SU-DHL-6 (cell line): Measurements from ENCODE around the gene CAMK2D.
"Not testable (repeated sequence)": the region's sequence is repeated elsewhere in the genome, so short reads cannot be mapped to it uniquely, and the experiment has no call there.

Source experiments
- EZH2phosphoT487 ChIP-seq: fragments of 200-600 bp; sonication (generic), shearing (Covaris generic); conservative IDR thresholded peaks from 2 replicates; pipeline ENCODE4 v1.6.1; 2018; ENCODE audit warnings: mild to moderate bottlenecking, antibody characterized with exemption, low read length, moderate library complexity, mixed read lengths
- TF ChIP-seq, protein P1 (sequence below): fragments of 200-600 bp; sonication (generic); IDR thresholded peaks from one replicate; pipeline ENCODE4 v1.5.1; 2017; ENCODE audit warnings: antibody characterized with exemption, mild to moderate bottlenecking, low read length, moderate library complexity; ENCODE audit not compliant: insufficient read depth, poor library complexity, severe bottlenecking

GRCh38 chr4:113763923-113764322 lies 2.4 kb upstream of the CAMK2D start:
- TF ChIP-seq EZH2phosphoT487 = not testable (repeated sequence)
- TF ChIP-seq, protein P1, sequence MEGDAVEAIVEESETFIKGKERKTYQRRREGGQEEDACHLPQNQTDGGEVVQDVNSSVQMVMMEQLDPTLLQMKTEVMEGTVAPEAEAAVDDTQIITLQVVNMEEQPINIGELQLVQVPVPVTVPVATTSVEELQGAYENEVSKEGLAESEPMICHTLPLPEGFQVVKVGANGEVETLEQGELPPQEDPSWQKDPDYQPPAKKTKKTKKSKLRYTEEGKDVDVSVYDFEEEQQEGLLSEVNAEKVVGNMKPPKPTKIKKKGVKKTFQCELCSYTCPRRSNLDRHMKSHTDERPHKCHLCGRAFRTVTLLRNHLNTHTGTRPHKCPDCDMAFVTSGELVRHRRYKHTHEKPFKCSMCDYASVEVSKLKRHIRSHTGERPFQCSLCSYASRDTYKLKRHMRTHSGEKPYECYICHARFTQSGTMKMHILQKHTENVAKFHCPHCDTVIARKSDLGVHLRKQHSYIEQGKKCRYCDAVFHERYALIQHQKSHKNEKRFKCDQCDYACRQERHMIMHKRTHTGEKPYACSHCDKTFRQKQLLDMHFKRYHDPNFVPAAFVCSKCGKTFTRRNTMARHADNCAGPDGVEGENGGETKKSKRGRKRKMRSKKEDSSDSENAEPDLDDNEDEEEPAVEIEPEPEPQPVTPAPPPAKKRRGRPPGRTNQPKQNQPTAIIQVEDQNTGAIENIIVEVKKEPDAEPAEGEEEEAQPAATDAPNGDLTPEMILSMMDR = not testable (repeated sequence)
